ENCODE data around the gene GEN1. TPM values are rescaled to one million over a fixed set of nuclear protein-coding genes. Genes with fewer than 3 reads are reported as not detected.
A peak's percentile ranks its signal among the peaks of the same experiment; 100 is the strongest.

GEN1 gene
- total and polyA plus RNA-seq, 10 of the 15 experiments (the other 5 are each of a cell fraction or from before 2014, with no cell fraction given) = 6.0 to 49.6 (median 36.0) TPM

DNA sequence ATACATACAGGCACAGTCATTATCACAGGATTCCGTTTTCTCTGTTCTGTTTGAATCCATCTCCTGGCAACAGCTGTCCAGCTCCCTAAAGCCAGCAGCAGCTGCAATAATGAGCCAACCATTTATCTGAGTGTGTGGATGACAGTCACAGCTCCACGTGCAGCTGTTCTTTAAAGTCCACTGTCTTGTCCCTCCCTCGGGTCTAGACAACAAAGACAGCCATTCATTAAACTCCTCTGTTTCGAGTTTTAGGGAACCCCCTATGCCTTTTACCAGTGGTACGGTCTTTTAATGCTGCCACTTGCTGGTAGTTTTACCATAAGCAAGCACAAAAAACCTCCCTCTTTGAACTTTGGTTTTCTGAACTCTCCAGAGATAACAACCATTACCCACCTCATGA is 46.3 kb downstream of the GEN1 start:
- Histone ChIP-seq H3K4me1 (ENCODE audit: control insufficient read depth, insufficient read depth, low read length) (peaks cover 16% of the 10 kb centered on the region), H3K79me2 (ENCODE audit: control insufficient read depth, insufficient read depth, low read length) (no peaks in the 10 kb centered on the region), H3K4me2 (ENCODE audit: control insufficient read depth, insufficient read depth) (no peak overlapping the region), H3K9me3 (replicated peaks; ENCODE audit: control insufficient read depth, insufficient read depth, low read length) (no peaks in the 10 kb centered on the region), H2AFZ (ENCODE audit: control insufficient read depth, low read depth, low read length) (peak overlapping the region; percentile 18), H3K36me3 (ENCODE audit: control insufficient read depth in 2 of 2, insufficient read depth in 2 of 2, low read length in 1 of 2) (no peaks in the 10 kb centered on the region), H3K4me3 (no peak overlapping the region), H3K9ac (ENCODE audit: control insufficient read depth, insufficient read depth, low read length) (no peak overlapping the region), H3K27me3 (replicated peaks in 1 of 2; ENCODE audit: control insufficient read depth in 2 of 2, insufficient read depth in 2 of 2, low read length in 1 of 2) (no peaks in the 10 kb centered on the region), H3K27ac (ENCODE audit: control insufficient read depth, insufficient read depth) (no peak overlapping the region), H4K20me1 (ENCODE audit: control insufficient read depth, insufficient read depth) (no peaks in the 10 kb centered on the region)
- in situ Hi-C loops (cut with MboI) (no loop called here), intact Hi-C loops (cut with micrococcal nuclease; ENCODE audit: unreplicated experiment) (no loop called here)
- SMC1A ChIA-PET (ENCODE audit: uncharacterized antibody, unreplicated experiment) = interaction anchor here (0.7 to 12.9 kb wide), 11 partner anchors 14 to 91 kb away, joined by 3 to 288 read pairs (median 7); partner anchors contain the start of genes GEN1, MSGN1 and SMC6
- no TSS peak for BruUV-seq (replicated peaks)
- WGBS (ENCODE audit: insufficient coverage, insufficient replicate concordance, low lambda C conversion rate, missing lambda C conversion rate) = 16% methylated on average over 5 of the region's 5 CpGs
- peak; percentile 69 for ATAC-seq
- no peak for DNase-seq (ENCODE audit: low read depth, low spot score)
- no peak for FAIRE-seq
- POLR2A ChIA-PET = interaction anchor here (0.6 to 9.6 kb wide), 7 partner anchors 14 to 279 kb away, joined by 3 to 108 read pairs (median 5); partner anchors contain the start of genes GEN1, MSGN1 and SMC6
- RAD21 ChIA-PET (ENCODE audit: unreplicated experiment) = interaction anchor here (0.7 to 9.9 kb wide), 13 partner anchors 8 to 53 kb away, joined by 3 to 96 read pairs (median 3); partner anchors contain the start of genes GEN1 and MSGN1
- CTCF ChIA-PET = interaction anchor here (1.1 to 7.8 kb wide), 13 partner anchors 9 to 81 kb away, joined by 4 to 77 read pairs (median 6); partner anchors contain the start of gene MSGN1
- TF ChIP-seq, protein P1, sequence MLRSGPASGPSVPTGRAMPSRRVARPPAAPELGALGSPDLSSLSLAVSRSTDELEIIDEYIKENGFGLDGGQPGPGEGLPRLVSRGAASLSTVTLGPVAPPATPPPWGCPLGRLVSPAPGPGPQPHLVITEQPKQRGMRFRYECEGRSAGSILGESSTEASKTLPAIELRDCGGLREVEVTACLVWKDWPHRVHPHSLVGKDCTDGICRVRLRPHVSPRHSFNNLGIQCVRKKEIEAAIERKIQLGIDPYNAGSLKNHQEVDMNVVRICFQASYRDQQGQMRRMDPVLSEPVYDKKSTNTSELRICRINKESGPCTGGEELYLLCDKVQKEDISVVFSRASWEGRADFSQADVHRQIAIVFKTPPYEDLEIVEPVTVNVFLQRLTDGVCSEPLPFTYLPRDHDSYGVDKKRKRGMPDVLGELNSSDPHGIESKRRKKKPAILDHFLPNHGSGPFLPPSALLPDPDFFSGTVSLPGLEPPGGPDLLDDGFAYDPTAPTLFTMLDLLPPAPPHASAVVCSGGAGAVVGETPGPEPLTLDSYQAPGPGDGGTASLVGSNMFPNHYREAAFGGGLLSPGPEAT (IDR thresholded peaks at IDR 0.05; ENCODE audit: low read depth) = peak; percentile 60; the same call in 1 of the 2 replicates
- no peak for TF ChIP-seq ZNF217 (IDR thresholded peaks at IDR 0.05)
- no peak for TF ChIP-seq MTA3 (IDR thresholded peaks at IDR 0.05; ENCODE audit: borderline replicate concordance, low read length)
- TF ChIP-seq FOXK2 (IDR thresholded peaks at IDR 0.05) = peak; percentile 76
- no peak for TF ChIP-seq TAF1 (IDR thresholded peaks at IDR 0.05; ENCODE audit: borderline replicate concordance, low read depth, low read length)
- TF ChIP-seq, protein P2, sequence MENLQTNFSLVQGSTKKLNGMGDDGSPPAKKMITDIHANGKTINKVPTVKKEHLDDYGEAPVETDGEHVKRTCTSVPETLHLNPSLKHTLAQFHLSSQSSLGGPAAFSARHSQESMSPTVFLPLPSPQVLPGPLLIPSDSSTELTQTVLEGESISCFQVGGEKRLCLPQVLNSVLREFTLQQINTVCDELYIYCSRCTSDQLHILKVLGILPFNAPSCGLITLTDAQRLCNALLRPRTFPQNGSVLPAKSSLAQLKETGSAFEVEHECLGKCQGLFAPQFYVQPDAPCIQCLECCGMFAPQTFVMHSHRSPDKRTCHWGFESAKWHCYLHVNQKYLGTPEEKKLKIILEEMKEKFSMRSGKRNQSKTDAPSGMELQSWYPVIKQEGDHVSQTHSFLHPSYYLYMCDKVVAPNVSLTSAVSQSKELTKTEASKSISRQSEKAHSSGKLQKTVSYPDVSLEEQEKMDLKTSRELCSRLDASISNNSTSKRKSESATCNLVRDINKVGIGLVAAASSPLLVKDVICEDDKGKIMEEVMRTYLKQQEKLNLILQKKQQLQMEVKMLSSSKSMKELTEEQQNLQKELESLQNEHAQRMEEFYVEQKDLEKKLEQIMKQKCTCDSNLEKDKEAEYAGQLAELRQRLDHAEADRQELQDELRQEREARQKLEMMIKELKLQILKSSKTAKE (IDR thresholded peaks at IDR 0.05; ENCODE audit: low read depth, poor library complexity, severe bottlenecking) = peak; percentile 43
- TF ChIP-seq STAT1 (conservative IDR thresholded peaks at IDR 0.05) = no peak
- TF ChIP-seq MTA2 (IDR thresholded peaks at IDR 0.05; ENCODE audit: low read depth) = peak; percentile 32; the same call in 1 of the 2 replicates
- no peak for TF ChIP-seq PML (IDR thresholded peaks at IDR 0.05; ENCODE audit: low read length)
- TF ChIP-seq IKZF1 (conservative IDR thresholded peaks at IDR 0.05) = no peak
- peak; percentile 73 for TF ChIP-seq ATF7 (IDR thresholded peaks at IDR 0.05; ENCODE audit: low read depth)
- TF ChIP-seq BCL11A (IDR thresholded peaks at IDR 0.05; ENCODE audit: low read depth, low read length) = no peak
- TF ChIP-seq BHLHE40 (IDR thresholded peaks at IDR 0.05; ENCODE audit: borderline replicate concordance in 1 of 2, low read depth in 2 of 2, low read length in 1 of 2) = peak; percentile 82 to 91
- no peak for TF ChIP-seq RFX5 (IDR thresholded peaks at IDR 0.05; ENCODE audit: low read depth, low read length)
- TF ChIP-seq ZBTB40 (IDR thresholded peaks at IDR 0.05; ENCODE audit: borderline replicate concordance) = no peak
- peak; percentile 62; the same call in 1 of the 2 replicates for TF ChIP-seq CHD1 (IDR thresholded peaks at IDR 0.05; ENCODE audit: low read depth, low read length)
- TF ChIP-seq NR2C1 (IDR thresholded peaks at IDR 0.05) = no peak
- TF ChIP-seq SUZ12 (IDR thresholded peaks at IDR 0.05; ENCODE audit: unreplicated experiment) = no peak
